ENCODE results near the gene HOXB13.

HOXB13 gene

DNA sequence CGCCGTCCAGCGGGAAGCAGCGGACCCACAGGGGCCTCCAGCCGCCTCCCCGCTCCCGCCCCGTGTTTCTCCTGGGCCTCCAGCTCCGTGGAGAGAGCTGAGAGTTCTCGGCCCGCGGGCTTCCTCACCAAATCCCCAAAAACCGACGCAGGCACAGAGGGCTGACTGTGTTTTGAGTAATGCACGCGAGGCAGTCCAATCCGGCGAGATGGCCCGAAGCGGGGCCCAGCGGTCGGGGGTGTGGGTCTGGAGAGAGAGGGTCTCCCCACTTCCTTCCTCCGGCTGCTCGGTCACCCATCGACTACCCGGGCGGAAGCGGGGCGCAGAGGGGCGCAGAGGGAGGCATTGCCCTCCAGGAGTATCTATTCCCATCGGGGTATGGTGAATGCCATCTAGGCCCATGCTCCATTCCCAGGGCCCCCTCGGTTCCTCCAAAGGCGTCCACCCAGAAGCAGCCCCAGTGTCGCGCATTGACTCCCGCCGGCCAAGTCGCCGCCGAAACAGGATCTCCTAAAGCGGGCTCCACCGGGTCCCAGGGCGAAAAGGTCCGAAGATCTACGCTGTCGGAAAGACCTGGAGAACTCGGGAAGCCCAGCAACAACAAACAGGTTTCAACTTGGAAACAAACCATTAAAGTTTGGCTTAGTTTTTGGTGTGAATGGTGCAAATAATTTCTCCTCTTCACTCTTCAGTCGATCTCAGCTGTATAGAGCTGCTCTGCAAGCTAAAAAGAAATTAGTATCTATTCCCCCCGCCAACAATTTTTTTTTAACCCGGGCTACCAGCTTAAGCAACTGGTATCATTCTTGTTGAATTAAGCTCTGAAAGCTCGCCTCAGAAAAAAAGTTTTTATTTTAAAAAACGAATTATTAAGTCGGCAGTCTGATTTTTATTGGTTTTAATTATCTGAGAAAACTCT lies 19.2 kb upstream of the HOXB13 start:
- no peak for DNase-seq

DNA sequence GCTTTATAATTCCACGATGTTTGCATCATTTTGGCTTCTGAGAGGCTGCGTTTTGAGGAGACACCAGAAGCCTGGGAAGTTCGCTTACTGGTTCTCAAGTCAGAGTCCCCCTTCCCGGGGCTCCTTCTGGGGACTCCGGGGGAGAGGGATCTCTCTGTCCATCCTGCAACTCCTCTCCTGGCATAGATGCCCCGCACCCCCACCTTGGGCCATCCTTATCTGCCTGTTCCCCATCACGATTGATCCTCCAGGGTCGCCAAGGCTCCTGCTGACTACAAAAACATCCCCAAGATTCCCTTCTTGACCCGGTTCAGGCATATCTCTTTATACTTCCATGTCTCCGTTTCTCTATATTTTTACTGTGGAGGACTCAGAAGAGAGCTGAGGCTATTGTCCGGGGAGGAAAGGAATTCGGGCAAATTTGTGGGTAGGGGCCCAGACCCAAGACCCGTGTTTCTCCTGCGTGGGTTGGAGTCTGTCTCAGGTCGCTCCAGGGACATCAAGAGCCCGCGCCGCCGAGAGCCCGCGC lies 18.4 kb upstream of the HOXB13 start:
- DNase-seq: no peak

DNA sequence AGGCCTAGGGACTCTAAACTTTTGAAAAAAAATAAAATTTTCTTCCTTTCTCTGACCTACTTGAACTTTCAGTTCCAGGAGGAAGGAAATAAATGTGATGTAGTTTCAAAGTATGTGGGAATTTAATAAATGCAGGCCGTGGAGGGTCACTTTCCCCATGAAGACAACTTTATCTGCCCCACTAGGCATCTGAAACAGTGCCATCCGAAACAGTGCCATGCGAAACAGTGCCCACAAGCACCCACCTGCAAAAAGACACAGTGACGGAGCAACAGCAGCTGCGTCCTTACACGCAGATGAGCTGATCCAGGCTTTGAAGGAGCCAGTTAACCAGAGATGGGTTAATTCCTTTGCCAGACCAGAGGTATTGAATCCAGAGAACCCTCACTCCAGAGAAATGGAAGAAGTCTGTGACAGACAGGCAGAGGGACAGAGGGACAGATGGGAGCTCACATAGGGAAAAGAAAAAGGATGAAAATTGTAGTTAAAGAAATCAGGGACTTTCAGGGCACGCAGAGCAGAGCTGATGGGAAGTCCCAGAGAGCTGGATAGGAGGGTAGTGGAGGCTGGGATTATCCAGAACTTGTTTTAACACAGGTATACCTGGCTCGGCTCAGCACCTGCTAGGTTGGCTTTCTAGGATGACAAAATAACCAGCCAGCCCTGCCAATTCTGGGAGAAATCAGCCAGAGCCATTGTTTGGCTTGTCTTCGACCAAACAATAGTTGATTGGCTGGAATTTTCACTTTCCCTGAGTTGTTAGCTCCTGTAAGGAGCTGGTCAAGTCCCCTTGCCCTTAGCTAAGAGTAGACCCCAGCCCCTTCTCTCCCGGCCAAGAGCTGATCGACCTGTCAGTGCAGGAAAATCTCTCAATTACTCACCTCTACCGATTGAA lies 17.1 kb upstream of the HOXB13 start:
- no peak for DNase-seq

DNA sequence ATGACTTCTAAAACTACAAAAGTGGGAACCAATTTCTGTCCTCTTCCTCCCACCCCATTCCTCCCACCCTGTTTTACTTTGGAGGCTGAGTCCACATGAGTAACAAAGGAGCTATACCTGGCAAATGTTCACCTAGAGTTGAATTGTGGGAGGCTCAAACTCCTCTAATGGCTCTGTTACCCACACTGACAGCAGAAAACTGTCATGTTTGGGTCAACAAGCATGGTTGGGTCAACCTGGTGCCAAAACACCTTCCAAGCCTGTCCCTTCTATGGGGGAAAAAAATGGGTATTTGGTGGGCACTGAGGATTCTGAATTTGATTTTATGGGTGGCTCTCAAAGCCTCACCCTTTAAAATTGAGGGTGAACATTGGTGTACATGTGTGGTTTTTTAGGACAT lies 12.0 kb upstream of the HOXB13 start:
- no peak for DNase-seq

DNA sequence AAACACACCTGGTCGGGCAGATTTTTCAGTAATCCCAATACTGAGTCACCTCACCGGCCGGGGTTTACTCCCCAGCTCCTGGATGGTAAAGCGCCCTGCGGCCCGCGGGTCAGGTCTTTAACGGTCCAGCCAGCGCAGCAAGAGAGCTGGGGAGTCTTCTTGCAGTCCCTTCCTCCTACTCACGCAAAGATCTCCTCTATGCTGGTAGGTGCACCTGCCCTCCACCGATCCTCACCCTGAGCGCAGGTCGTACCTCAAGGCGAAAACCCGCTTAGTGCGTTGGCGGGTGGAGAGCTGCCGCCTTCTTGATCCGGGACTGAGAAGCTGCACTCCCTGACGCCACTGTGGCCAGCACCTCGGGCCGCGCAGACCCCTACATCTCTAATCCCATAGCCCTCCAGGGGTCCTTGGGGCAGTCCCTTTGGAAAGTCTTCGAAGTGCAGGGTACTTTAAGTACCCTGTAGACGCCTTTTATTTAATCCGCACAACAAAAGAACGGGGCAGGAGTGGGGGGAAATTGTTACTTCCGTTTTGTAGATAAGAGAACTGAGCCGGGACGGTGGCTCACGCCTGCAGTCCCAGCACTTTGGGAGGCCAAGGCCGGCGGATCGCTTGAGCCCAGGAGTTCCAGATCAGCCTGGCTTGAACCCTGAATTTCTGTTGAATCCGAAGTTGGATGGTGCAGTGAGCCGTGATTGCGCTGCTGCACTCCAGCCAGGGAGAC lies 10.4 kb upstream of the HOXB13 start:
- DNase-seq: no peak

DNA sequence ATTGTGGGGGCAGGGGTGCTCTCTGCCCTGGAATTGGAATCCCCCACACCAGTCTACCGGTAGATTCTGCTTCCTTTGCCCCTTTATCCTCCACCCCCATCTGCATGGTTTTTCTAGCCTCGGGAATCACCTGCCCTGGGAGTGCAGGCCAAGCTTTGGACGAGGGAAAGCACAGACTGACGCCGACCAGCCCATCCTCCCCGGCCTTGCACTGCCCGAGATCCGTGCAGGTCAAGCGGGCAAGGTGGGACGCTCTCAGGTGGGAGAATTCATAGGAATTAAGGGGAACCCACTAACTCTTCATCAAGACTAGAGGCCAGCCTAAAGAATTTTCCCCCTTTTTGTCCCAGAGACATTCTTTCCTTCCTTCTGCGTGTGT lies 9.9 kb upstream of the HOXB13 start:
- no peak for DNase-seq

DNA sequence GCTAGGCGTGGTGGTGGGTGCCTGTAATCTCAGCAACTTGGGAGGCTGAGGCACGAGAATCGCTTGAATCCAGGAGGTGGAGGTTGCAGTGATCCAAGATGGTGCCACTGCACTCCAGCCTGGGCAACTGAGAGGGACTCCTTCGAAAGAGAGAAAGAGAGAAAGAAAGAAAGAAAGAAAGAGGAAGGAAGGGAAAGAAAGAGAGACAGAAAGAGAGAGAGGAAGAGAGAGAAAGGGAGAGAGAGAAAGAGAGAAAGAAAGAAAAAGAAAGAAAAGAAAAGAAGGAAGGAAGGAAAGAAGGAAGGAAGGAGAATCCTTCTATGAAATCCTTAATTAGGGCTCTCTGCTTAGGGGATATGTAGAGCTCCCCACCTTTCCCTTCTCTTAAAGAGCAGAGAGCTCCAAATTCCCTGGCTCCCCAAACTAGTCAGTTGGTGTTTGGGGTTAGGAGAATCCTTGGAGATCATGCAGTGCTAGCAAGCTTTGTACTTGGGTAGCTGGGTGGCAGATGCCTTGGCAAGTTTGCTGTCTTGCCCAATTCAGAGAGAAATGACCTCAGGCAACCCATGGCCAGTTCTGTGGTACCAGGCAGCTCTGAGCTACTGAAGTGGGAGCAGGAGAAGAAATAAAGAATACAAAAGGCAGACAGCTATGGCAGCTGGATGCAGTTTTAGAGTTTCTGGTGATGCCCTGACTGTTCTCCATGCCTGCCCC lies 8.9 kb upstream of the HOXB13 start:
- DNase-seq: no peak

DNA sequence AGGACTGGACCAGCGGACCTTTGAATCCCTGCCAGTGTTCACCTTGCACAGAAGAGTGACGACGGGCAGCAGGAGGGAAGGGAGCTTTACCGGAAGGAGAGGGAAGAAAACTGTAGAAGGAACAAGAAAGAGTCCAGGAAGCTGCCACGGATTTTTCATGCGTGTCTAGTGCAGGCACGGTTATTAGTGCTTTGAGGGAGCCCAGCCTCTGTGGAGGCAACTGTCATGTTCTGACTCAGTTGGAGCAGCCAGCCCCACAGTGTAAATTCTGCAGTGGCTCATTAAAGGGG lies 6.5 kb upstream of the HOXB13 start:
- DNase-seq: no peak

DNA sequence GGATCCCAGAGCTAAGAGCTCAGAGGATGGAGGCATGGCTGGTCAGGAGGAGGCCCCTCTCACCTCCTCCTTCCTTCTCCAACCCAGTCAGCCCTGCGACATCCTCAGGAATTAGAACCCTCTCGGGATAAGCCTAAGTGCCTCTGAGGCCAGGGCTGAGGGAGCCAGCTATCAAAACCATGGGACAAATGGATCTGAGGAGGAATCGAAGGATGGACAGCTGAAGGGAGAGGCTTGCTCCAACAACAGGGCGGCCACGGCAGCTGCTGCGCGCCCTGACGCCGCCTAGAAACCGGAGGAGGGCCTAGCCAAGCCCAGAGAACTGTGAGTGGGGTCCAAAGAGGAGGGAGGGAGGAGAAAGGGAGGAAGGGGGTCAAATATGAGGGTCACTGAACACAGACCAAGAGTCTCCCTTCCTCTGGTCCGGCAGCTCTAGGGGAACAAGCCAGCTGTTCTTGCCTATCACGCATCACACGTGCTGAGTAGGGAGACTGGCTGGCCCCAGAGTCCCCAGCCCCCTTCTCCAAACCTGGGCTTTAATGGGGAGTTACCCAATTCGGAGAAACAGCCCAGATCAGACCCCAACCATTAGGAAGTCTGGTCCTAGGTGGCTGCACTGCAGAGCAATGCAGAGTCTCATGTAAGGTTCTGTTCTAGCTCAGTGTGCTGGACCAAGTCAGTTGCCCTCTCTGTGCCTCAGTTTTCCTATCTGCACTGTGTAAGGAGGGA lies 5.9 kb upstream of the HOXB13 start:
- DNase-seq: no peak

DNA sequence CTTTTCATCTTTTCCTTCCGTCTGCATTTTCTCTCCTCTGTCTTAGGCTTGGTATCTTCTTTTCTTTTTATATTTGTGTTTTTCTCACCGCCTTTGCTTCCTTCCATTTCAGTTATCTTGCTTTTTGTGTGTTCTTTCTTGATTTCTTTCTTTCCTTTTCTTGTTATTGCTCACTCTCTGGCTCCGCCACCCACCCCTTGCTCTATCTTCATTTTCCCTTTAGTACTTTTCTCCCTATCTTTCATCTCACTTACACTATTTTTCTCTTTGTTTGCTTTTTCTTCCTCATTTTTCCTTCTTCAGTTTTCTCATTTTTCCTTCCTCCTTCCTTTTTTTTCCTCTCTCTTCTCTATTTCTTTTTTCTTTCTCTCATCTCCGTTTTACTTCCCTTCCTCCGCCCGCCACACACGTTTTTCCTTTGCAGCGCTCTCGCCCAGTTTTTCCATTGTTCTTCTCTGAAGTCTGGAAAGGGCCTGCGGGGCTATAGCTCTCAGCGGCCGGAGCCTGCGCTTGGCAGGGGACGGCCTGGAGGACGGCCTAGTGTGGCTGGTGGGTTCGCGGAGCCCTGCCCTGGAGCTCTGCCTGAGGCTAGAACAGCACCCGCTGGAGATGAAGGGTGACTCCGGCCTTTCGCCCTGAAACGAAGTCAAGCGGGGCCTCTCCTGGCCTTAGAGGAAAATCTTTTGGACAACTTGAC lies 5.2 kb upstream of the HOXB13 start:
- DNase-seq: no peak

DNA sequence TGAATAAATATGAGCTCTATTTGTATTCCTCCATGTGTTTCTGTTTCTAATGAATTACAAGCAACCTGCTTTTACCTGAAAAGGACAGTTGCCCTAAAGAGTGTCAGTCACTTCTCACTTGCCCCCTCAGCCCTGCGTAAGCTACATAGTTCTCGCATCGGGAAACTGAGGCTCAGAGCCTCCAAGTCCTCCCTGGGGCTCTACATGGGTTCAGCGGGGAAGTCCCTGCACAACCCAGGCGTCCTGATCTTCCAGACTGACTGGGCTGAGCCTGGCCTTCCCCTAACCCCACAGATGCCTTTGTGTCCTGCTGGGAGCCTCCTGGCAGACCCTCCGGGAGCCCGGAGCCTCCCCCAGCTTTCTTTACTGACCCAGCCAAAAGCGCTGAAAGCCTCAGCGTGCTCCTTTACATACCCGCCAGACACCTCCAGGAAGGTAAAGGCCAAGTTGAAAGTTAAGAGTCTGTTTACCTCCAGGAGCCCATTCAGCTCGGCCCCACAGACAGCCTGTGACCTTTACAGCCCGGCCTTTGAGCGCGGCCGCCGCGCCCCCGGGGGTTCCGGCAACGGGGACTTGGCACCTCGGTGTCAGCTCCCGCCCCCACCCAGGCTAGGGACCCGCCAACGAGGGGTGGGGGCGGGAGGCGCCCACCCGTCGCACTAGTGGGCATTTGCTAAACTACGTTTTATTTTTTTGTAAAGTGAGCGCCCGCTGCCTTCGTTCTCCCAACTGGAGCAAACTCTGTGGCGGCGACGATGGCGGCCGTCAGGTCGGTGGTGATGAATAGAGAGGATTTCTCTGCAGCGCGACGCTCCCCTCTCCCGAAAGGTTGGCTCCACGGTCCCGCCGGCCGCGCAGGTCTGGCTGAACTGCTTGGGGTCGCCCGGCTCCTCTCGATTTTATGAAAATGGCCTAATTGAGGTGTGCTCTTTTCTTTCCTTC lies 4.4 kb upstream of the HOXB13 start:
- no peak for DNase-seq

DNA sequence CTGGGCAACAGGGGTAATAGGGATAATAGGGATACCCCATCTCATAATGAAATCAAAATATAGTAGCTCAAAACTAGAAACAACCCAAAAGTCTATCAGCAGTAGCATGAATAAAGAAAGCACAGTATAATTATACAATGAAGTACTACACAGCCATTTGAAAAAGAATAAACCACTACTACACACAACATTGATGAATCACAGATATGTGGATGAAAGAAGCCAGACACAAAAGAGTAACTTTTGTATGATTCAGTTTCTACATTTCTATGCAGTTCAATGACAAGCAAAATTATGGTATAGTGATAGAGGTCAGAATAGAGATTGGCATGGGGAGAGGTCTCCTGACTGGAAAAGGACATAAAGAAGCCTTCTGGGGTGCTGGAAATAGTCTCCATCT lies 2.8 kb upstream of the HOXB13 start:
- no peak for DNase-seq

DNA sequence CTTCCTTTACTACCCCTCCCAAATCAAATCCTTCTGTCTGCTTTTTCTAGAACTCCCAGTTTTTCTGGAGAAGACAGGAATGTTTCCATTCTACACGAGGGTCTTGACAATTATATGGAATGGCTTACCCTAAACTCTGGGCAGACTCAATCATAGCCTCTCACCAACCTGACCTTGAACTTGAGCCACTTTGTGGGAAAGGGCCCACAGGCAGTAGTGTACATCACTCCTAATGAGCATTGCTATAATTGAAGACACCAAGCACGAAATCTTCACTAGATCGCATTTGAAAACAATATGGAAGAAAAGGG lies 1.6 kb upstream of the HOXB13 start:
- no peak for DNase-seq

DNA sequence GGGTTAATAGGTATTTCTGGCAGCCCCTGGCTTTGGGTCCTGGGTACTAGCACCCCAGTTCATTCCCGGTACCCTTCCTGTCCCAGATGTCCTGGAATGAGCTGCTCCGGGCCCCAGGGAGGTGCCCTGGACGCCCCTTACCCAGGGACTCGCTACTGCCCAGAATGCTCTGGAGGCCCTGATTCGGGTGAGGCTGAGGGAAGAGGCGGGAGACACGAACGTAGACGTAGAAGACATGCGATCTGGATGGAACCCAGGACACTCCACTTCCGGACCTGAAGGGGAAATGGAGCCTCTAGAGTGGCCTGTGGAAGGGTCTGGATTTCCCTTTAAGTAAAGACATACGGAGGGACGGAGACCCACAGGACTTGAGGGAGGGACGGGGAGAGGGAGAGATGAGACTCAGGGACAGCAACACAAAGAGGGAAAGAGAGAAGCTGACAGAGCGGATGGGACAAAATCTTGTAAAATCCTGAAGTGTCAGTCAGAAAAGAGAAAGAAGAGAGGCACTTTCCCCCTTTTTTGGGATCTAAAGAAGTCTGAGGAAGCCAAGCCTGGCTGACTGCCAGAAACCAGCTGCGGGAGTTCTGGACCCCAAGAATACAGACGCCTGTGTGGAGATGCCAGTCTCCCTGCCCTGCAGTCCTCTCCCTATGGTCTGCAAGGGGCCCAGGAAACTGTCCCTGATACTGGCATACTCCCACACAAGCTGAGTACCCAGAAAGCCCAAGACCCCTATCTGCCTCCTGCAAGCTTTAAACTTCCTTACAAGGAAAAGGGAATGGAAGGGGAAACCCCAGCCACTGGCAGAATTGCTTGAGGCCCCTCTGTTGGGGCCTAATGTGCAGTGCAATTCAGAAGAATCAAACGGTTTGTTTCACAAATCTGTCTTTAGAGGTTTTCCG lies 1.0 kb upstream of the HOXB13 start:
- DNase-seq: no peak

DNA sequence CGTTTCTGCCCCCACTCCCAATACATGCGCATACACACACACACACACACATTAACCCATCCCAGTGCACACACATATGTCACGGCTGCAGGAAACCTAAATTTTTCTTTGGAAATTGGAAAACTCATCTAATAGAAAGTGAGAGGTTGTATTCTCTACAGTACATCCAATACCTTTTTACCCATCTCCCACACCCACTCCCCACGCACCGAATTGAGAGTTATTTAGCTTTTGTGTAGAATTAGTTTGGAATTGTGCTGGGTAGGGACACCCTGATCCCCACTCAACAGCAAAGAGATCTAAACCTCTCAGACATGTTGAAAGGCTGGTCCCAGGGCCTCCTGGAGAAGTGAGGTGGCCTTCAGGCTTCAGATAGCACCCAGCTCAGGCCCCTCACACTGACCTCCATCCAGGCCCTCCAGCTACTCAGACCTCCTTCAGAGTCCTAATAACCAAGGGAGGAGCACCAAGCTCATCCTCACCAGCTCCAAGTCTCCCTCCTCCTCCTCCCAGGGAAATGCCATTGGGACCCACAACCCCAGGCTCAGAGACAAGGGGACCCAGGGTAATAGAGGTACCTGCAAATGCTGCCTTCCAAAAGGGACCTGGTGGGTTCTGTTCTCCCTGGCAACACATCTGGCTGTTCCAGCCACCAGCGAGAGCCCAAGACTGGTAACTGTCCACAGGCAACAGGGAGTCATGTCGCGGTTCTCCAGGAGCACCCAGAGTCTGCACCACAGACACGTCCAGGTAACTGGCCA lies 955 bp downstream of the HOXB13 start:
- DNase-seq: no peak

DNA sequence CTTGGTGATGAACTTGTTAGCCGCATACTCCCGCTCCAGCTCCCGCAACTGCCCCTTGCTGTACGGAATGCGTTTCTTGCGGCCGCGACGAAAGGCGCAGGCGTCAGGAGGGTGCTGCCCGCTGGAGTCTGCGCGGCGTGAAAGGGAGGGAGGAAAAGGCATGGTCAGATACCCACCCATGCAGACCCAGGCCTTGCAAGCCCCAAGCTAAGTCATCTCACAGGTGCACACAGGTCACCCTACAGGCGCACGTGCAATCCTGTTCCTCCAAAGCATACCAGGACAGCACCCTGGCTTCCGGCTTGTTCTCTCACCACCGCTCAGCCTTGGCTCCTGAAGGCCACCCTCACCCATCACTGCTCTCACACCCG lies 1.6 kb downstream of the HOXB13 start:
- no peak for DNase-seq

DNA sequence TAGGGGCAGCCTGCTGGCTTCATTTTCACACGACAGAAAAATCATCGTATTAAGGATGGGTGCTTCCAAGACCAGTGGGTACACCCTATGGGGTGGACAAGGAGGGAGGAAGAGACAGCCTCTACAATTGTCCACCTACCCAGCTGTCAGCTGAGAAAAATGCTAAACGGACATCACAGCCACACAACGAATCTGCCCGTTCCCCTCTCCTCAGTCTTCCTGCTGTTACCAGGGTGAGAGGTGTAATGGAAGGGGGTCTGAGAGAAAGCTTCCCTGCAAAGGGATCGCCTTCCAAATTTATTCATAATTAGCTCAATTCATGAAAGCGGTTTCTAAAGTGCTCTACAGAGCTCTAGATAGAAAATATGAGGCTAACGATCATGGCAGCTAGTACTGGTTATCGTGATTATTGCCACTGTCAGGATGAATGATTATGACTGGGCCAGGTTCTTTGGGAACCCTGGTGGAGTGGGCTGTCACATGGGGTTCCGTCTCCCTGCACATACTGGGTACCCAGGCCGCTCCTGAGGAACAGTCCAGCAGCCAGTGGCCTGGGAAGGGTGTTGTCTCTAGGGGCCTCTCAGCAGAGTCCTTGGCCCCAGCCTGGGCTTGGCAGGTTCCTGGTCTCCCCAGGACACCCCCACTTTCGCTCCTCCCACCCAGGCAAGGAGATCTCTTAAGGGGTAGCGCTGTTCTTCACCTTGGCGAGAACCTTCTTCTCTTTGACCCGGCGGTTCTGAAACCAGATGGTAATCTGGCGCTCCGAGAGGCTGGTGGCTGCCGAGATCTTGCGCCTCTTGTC lies 2.2 kb downstream of the HOXB13 start:
- no peak for DNase-seq
